Esophagus muscularis mucosa (tissue), 4 donors: ENCODE measurements around the gene CEMIP2. TPM values are rescaled to one million over a fixed set of nuclear protein-coding genes. Genes with fewer than 3 reads are reported as not detected.

Experiments used
- DNase-seq: peaks from one replicate; pipeline ENCODE4 v3.0.0-alpha.2; 2017; ENCODE audit errors: extremely low spot score
- H3K27ac ChIP-seq, 4 donors: fragments of 200-600 bp; sonication (generic); replicated peaks in 1 of 4; 1 replicate in 3 of 4; 2 replicates in 1 of 4; pipeline ENCODE4 v1.5.1; 2016 to 2019; ENCODE audit warnings: mild to moderate bottlenecking in 1 of 4
- H3K27me3 ChIP-seq, 4 donors: fragments of 200-600 bp; sonication (generic); one replicate each; pipeline versions ENCODE4 v1.5.1 to v1.6.0; 2016 to 2019
- H3K36me3 ChIP-seq, 4 donors: fragments of 200-600 bp; sonication (generic); one replicate each; pipeline ENCODE4 v1.5.1; 2016 to 2019
- H3K4me1 ChIP-seq, 4 donors: fragments of 200-600 bp; sonication (generic); one replicate each; pipeline ENCODE4 v1.5.1; 2016 to 2019
- H3K4me3 ChIP-seq, 4 donors: fragments of 200-600 bp; sonication (generic); 1 replicate in 2 of 4; 2 replicates in 2 of 4; pipeline ENCODE4 v1.5.1; 2016 to 2019; ENCODE audit warnings: mild to moderate bottlenecking in 4 of 4, moderate library complexity in 1 of 4
- H3K9me3 ChIP-seq, 4 donors: fragments of 200-600 bp; sonication (generic); 1 replicate in 3 of 4; 2 replicates in 1 of 4; pipeline ENCODE4 v1.5.1; 2016 to 2019
- CTCF ChIP-seq, 3 experiments: fragments of 200-600 bp in 2 of 3; fragments of 450-650 bp in 1 of 3; sonication (generic) in 2 of 3; IDR thresholded peaks; one replicate each; pipeline ENCODE4 v1.5.1; 2017 to 2019; ENCODE audit warnings: antibody characterized with exemption in 3 of 3, mild to moderate bottlenecking in 2 of 3, moderate library complexity in 1 of 3
- EP300 ChIP-seq: sonication (generic); formaldehyde crosslinking; IDR thresholded peaks from one replicate; pipeline ENCODE4 v1.6.1; 2017; ENCODE audit warnings: antibody characterized with exemption
- POLR2A ChIP-seq: fragments of 450-650 bp; IDR thresholded peaks from one replicate; pipeline ENCODE4 v1.6.1; 2017; ENCODE audit warnings: antibody characterized with exemption, moderate library complexity, mild to moderate bottlenecking, low read depth
- POLR2AphosphoS5 ChIP-seq, 2 donors: sonication (generic); formaldehyde crosslinking; IDR thresholded peaks; one replicate each; pipeline ENCODE4 v1.6.1; 2017; ENCODE audit warnings: antibody characterized with exemption in 2 of 2
- WGBS: methylation state at CpG from one replicate; pipeline ENCODE4 v1.1.5; 2018; 5-methylcytosine and 5-hydroxymethylcytosine counted together
- intact Hi-C: fragments of 100-400 bp; cut with DNase I; formaldehyde crosslinking; loops from one replicate; pipeline ENCODE4 v1.15.1; 2023
- total RNA-seq, 4 donors: library from RNA; depleted of rRNA; stranded (reverse); fragments of >200 nt; gene quantifications; one replicate each; pipeline versions ENCODE4 v1.1.0 to v1.2.1, GENCODE V29; 2016

The CEMIP2 gene
- total RNA-seq, 4 donors from 2014 or later: 18.5 to 144 (median 26.8) TPM

GRCh38 chr9:71764463-71764862, 3.9 kb downstream of the CEMIP2 start:
- WGBS: 67% methylated on average over 4 of the region's 4 CpGs
- no peaks in the 10 kb centered on the region for H3K27me3 ChIP-seq
- peak; percentile 75 for DNase-seq
- TF ChIP-seq POLR2A (no peak), EP300 (no peak), POLR2AphosphoS5 (IDR thresholded peaks at IDR 0.05) (no peak), CTCF (IDR thresholded peaks at IDR 0.05) (no peak)
- no peak overlapping the region for H3K27ac ChIP-seq
- peaks cover 14 to 63% (median 57%) of the 10 kb centered on the region in 4 donors for H3K4me1 ChIP-seq
- H3K9me3 ChIP-seq: no peaks in the 10 kb centered on the region
- intact Hi-C loops: loop anchor here (10.0 kb wide), 1 partner anchor 80 kb away; no protein-coding TSS in a partner anchor
- H3K36me3 ChIP-seq: no peaks in the 10 kb centered on the region
- no peak overlapping the region for H3K4me3 ChIP-seq

- H3K4me1 ChIP-seq: peaks cover 12 to 66% (median 55%) of the 10 kb centered on the region in 4 donors
- DNase-seq: no peak
- H3K36me3 ChIP-seq: no peaks in the 10 kb centered on the region
- no peak overlapping the region for H3K27ac ChIP-seq
- H3K9me3 ChIP-seq: no peaks in the 10 kb centered on the region
- intact Hi-C loops: loop anchor here (10.0 kb wide), 1 partner anchor 79 kb away; no protein-coding TSS in a partner anchor
- TF ChIP-seq POLR2AphosphoS5 (IDR thresholded peaks at IDR 0.05) (no peak), EP300 (no peak), POLR2A (no peak), CTCF (IDR thresholded peaks at IDR 0.05) (no peak)
- no peak overlapping the region for H3K4me3 ChIP-seq
- H3K27me3 ChIP-seq: no peaks in the 10 kb centered on the region
These were observed 4.5 kb downstream of the CEMIP2 start for GRCh38 chr9:71763832-71764231.

GRCh38 chr9:71762900-71763653, 5.2 kb downstream of the CEMIP2 start:
- peak; percentile 10 for DNase-seq
- WGBS: 53% methylated on average over 2 of the region's 2 CpGs

GRCh38 chr9:71761938-71762353, 6.4 kb downstream of the CEMIP2 start:
- H3K9me3 ChIP-seq: no peaks in the 10 kb centered on the region
- no peak overlapping the region for H3K4me3 ChIP-seq
- intact Hi-C loops: loop anchor here (10.0 kb wide), 1 partner anchor 77 kb away; no protein-coding TSS in a partner anchor
- 89% methylated on average over 5 of the region's 5 CpGs for WGBS
- no peak for TF ChIP-seq POLR2A
- TF ChIP-seq CTCF (IDR thresholded peaks at IDR 0.05): no peak
- TF ChIP-seq POLR2AphosphoS5 (IDR thresholded peaks at IDR 0.05): no peak
- TF ChIP-seq EP300: no peak
- H3K4me1 ChIP-seq: peaks cover 10 to 64% (median 56%) of the 10 kb centered on the region in 4 donors
- H3K36me3 ChIP-seq: no peaks in the 10 kb centered on the region
- H3K27ac ChIP-seq: no peak overlapping the region
- no peaks in the 10 kb centered on the region for H3K27me3 ChIP-seq
- DNase-seq: peak; percentile 19

More at GRCh38 chr9:71762900-71763653, 5.2 kb downstream of the CEMIP2 start:
- intact Hi-C loops: loop anchor here (10.0 kb wide), 1 partner anchor 78 kb away; no protein-coding TSS in a partner anchor
- TF ChIP-seq CTCF (IDR thresholded peaks at IDR 0.05) (no peak), POLR2A (no peak), POLR2AphosphoS5 (IDR thresholded peaks at IDR 0.05) (no peak), EP300 (no peak)
- H3K36me3 ChIP-seq: no peaks in the 10 kb centered on the region
- no peaks in the 10 kb centered on the region for H3K27me3 ChIP-seq
- no peak overlapping the region for H3K27ac ChIP-seq
- H3K4me3 ChIP-seq: no peak overlapping the region
- H3K9me3 ChIP-seq: no peaks in the 10 kb centered on the region
- peaks cover 17 to 72% (median 62%) of the 10 kb centered on the region in 4 donors for H3K4me1 ChIP-seq
